Measurements from ENCODE around the gene ATP1B2.

ATP1B2 gene

DNA sequence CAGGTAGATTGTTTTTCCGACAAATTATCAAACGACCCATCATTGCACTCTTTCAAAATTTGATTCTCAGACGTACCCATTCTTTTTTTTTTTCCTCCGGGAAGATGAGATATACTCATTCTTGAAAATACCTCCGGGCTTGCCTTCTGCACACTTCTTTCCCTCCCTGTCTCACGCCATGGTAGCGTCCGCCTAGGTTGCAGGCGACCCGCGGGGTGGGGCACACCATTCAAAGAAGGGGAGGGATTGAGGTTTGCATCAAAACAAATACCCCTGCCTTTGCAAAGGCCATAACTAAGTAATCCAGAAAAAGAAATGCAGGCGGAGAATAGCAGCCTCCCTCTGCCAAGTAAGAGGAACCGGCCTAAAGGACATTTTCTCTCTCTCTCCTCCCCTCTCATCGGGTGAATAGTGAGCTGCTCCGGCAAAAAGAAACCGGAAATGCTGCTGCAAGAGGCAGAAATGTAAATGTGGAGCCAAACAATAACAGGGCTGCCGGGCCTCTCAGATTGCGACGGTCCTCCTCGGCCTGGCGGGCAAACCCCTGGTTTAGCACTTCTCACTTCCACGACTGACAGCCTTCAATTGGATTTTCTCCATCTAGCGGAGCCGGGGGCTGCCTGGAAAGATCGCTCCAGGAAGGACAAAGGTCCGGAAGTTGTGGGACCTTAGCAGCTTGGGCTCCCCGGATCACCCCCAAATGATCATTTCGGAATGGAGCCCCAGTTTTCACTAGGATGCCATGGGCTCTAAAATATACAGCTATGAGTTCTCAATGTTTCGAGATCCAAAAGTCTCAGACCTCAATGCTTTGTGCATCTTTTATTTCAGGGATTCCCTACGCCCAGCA lies 35.7 kb downstream of the ATP1B2 start:
- DNase-seq: peak in 1 of 2 experiments; percentile 86

GRCh38 chr17:7687072-7687907 lies 36.6 kb downstream of the ATP1B2 start, which contains the start of gene TP53:
Gene TP53, minus strand, starts transcription at chr17:7687490. Its CDS starts 10,896 bp downstream, at chr17:7676594.
- peak; percentile 27 to 63 for DNase-seq

DNA sequence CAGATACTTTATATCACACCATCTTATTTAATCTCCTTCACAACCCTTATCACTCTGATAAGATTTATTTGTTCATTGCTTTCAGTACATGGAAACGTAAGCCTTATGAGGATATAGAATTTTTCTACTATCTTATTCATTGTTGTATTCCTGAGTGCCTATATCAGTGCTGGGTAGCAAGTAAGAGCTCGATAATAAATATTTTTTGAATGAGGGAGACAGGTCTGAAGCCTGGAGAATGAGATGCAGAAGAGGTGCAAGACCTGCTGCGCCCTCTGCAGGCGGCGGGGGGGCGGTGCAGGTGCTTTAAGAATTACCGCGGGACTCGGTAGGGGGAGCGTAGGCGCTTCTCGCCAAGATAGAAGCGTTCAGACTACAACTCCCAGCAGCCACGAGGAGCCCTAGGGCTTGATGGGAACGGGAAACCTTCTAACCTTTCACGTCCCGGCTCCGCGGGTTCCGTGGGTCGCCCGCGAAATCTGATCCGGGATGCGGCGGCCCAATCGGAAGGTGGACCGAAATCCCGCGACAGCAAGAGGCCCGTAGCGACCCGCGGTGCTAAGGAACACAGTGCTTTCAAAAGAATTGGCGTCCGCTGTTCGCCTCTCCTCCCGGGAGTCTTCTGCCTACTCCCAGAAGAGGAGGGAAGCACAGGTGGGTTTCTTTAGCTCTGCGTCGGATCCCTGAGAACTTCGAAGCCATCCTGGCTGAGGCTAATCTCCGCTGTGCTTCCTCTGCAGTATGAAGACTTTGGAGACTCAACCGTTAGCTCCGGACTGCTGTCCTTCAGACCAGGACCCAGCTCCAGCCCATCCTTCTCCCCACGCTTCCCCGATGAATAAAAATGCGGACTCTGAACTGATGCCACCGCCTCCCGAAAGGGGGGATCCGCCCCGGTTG lies 37.4 kb downstream of the ATP1B2 start, which contains the start of gene WRAP53:
WRAP53 (plus strand) TSS at position 570 of the 900 bp plus-strand sequence; CDS start at position 742, 172 bp downstream.
- DNase-seq: peak; percentile 85 to 95

DNA sequence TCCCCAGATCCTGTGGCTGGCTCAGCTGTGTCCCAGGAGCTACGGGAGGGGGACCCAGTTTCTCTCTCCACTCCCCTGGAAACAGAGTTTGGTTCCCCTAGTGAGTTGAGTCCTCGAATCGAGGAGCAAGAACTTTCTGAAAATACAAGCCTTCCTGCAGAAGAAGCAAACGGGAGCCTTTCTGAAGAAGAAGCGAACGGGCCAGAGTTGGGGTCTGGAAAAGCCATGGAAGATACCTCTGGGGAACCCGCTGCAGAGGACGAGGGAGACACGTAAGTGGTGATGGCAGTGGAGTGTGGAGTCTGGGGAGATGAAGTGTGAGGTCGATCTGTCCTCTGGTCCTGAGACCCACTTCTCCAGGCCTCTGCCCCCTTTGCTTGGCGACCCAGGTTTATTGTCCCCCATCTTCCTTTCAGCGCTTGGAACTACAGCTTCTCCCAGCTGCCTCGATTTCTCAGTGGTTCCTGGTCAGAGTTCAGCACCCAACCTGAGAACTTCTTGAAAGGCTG lies 38.1 kb downstream of the ATP1B2 start:
- no peak for DNase-seq

DNA sequence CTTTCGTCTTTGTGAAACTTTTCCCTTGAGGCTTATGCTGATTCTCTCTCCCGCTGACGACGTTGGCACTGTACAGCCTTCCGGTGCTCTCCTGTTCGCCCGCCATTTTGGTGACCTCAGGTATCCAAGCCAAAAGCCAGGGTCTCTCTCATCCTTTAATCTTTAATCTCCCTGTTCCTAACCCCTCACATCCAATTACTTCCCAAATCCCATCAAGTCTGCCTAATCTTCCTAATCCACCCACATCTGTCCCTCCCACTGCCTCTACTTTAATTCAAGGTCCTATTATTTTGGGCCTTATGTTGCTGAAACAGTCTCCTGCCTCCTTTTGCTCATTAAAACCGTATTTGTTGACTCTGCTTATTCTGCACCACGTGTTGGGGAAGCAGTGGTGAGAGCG lies 44.9 kb downstream of the ATP1B2 start:
- DNase-seq: no peak

DNA sequence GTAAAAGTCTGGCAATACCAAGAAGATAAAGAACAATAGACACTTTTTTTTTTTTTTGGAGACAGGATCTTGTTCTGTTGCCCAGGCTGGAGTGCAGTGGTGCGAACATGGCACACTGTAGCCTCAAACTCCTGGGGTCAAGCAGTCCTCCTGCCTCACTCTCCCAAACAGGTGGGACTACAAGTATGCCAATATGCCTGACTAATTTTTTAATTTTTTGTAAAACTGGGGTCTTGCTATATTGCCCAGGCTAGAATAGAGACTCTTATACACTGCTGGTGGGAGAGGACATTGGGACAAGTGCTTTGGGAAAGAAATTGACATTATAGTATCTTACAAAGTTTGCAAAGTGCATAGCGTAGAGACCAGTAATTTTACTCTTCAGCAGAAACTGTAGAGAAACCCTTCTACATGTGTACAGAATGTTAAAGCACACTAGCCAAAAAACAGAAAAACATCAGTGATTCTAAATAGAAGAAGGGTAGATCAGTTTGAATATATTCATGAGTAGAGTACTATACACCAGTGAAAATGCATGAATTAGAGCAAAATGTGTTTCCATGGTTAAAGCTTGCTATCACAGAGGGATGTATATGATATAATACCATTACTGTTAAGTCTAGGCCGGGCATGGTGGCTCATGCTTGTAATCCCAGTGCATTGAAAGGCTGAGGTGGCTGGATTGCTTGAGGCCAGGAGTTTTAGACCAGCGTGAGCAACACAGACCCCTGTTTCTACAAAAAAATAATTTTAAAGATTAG lies 47.3 kb downstream of the ATP1B2 start:
- no peak for DNase-seq

DNA sequence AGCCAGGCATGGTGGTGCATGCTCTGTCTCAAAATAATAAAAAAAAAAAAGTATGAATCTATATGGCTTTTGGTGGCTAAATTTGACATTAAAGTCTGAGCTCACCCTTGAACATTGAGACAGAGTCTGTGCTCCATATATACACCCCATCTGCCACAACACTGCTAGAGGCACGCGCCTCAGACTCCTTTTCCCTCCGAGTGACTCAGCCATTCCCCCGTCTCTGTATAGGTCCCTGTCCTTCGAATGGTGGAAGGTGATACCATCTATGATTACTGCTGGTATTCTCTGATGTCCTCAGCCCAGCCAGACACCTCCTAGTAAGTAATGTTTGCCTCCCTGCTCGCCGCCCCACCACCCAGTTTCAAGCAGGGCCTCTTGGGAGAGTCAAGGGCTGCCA lies 49.8 kb downstream of the ATP1B2 start:
- DNase-seq: no peak

DNA sequence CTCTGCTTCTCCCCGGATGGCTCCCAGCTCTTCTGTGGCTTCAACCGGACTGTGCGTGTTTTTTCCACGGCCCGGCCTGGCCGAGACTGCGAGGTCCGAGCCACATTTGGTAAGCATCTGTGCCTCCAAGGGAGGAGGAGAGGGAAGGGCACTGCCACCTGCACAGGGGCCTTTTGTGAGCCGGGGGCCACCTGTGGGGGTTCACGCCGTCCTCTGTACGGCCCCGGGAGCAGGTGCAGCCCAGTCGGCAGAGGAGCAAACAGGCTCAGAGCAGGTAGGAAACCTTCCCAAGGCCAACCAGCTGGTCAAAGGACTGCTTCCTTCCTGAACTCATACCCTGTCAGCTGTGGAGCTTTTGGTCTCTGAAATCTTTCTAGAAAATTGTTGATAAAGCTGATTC lies 51.0 kb downstream of the ATP1B2 start:
- DNase-seq: no peak

GRCh38 chr17:7702776-7703175 lies 52.0 kb downstream of the ATP1B2 start:
- no peak for DNase-seq

GRCh38 chr17:7703584-7704479 lies 53.1 kb downstream of the ATP1B2 start:
- DNase-seq: no peak

DNA sequence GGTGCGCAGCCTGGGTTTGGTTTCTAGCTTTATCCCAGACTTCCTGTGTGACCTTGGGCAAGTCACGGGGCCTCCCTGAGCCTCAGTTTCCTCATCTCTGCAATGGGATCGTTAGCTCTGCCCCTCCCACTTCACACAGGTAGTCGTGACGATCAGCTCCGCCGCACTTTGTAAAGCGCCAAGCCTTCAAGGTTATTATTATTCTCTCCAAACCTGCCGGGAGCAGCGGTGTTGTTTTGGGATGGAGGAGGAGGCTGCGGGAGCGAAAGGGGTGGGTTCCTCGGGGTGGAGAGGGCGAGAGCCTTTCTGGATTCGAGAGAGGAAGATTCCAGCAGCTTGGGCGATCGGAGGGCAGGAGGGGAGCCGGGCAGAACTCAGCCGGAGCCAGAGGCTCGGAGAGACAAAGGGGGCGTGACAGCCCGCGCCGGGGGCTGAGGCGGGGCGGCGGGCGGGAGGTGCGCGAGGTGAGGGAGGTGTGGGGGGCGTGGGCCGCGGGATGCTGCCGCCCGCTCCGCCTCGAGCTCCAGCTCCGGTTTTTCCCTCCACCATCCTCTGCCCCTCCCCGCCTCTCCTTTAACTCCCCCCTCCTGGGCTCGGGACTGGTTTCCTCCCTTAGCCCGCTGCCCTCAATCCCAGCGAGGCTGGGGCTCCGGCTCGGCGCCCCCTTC lies 54.0 kb downstream of the ATP1B2 start, which contains the start of gene EFNB3:
EFNB3 (plus strand) TSS at position 602 of the 668 bp plus-strand sequence. CDS start 397 bp downstream, outside the sequence.
- DNase-seq: no peak

- DNase-seq: no peak
Measured at GRCh38 chr17:7705269-7706255, 54.8 kb downstream of the ATP1B2 start.

GRCh38 chr17:7706631-7707354 lies 56.1 kb downstream of the ATP1B2 start:
- DNase-seq: no peak
